Endothelial cell (in vitro differentiated cells): ENCODE measurements around the gene APBB2. TPM values are rescaled to one million over a fixed set of nuclear protein-coding genes. Genes with fewer than 3 reads are reported as not detected.

Experiments
- DNase-seq: peaks from one replicate; pipeline ENCODE4 v3.0.0; 2021; ENCODE audit warnings: low spot score
- H3K27ac Mint-ChIP-seq: one replicate; pipeline ENCODE4 v1.8.0; 2021; ENCODE audit warnings: mixed read lengths, inconsistent platforms; ENCODE audit not compliant: unreplicated experiment
- H3K27me3 Mint-ChIP-seq: one replicate; pipeline ENCODE4 v1.8.0; 2021; ENCODE audit warnings: mild to moderate bottlenecking, moderate library complexity, mixed read lengths, inconsistent platforms; ENCODE audit not compliant: unreplicated experiment
- H3K36me3 Mint-ChIP-seq: one replicate; pipeline ENCODE4 v1.8.0; 2021; ENCODE audit warnings: mild to moderate bottlenecking, low read depth, mixed read lengths, inconsistent platforms; ENCODE audit not compliant: unreplicated experiment
- H3K4me1 Mint-ChIP-seq: one replicate; pipeline ENCODE4 v1.8.0; 2021; ENCODE audit warnings: mild to moderate bottlenecking, mixed read lengths, inconsistent platforms; ENCODE audit not compliant: unreplicated experiment
- H3K4me3 Mint-ChIP-seq: one replicate; pipeline ENCODE4 v1.8.0; 2021; ENCODE audit warnings: mild to moderate bottlenecking, mixed read lengths, inconsistent platforms; ENCODE audit not compliant: unreplicated experiment
- H3K9me3 Mint-ChIP-seq: one replicate; pipeline ENCODE4 v1.8.0; 2021; ENCODE audit warnings: mixed read lengths, inconsistent platforms; ENCODE audit not compliant: unreplicated experiment
- total RNA-seq: library from RNA; stranded (reverse); fragmentation: NEBNext Ultra II Directional; extraction: Animal tissue kit (Norgen Biotek cat#: 25700); gene quantifications from one replicate; pipeline ENCODE4 v1.2.1, GENCODE V29; 2021; ENCODE audit not compliant: unreplicated experiment
- TF ChIP-seq, protein P1 (sequence below): fragments of 200-600 bp; sonication (generic); IDR thresholded peaks from one replicate; pipeline ENCODE4 v1.5.0; 2021; ENCODE audit warnings: antibody characterized with exemption; ENCODE audit not compliant: unreplicated experiment

Gene APBB2
- total RNA-seq, 1 donor from 2014 or later = 103 TPM

DNA sequence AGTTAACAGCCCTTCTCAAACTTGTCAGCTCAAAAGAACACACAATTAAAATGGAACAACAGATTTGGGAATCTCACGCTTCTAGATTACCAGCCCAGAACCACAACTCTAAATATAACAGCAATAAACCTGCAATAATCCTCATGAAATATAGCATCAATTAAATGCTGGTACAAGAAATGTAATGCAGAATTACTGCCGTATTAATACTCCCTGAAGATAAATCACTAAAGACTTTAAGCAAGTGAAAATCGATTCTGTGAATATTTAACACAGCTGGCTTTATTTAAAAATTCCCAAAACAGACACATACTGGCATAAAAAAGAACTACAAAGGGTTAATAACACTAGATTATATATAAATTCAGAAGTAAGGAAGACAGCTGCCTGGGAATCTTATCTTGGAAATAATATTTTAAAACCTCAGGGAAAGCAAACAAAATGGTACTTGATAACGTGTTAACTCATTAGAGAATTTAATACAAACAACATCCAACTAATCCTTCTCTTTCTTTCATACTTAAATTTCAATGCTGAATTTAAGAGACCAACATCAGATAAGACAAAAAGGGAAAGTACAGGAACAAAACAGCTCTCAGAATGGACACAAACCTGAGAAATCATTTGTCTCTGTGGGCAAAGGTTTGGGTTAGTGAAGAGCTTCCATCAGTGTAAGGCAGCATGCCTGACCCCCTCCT, 34.7 kb downstream of the APBB2 start:
- DNase-seq = no peak
- TF ChIP-seq, protein P1, sequence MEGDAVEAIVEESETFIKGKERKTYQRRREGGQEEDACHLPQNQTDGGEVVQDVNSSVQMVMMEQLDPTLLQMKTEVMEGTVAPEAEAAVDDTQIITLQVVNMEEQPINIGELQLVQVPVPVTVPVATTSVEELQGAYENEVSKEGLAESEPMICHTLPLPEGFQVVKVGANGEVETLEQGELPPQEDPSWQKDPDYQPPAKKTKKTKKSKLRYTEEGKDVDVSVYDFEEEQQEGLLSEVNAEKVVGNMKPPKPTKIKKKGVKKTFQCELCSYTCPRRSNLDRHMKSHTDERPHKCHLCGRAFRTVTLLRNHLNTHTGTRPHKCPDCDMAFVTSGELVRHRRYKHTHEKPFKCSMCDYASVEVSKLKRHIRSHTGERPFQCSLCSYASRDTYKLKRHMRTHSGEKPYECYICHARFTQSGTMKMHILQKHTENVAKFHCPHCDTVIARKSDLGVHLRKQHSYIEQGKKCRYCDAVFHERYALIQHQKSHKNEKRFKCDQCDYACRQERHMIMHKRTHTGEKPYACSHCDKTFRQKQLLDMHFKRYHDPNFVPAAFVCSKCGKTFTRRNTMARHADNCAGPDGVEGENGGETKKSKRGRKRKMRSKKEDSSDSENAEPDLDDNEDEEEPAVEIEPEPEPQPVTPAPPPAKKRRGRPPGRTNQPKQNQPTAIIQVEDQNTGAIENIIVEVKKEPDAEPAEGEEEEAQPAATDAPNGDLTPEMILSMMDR = no peak
- Mint-ChIP-seq H3K27me3 (no peaks in the 10 kb centered on the region), H3K9me3 (no peaks in the 10 kb centered on the region), H3K4me1 (peaks cover 23% of the 10 kb centered on the region), H3K27ac (no peak overlapping the region), H3K4me3 (no peak overlapping the region), H3K36me3 (peaks cover 14% of the 10 kb centered on the region)

DNA sequence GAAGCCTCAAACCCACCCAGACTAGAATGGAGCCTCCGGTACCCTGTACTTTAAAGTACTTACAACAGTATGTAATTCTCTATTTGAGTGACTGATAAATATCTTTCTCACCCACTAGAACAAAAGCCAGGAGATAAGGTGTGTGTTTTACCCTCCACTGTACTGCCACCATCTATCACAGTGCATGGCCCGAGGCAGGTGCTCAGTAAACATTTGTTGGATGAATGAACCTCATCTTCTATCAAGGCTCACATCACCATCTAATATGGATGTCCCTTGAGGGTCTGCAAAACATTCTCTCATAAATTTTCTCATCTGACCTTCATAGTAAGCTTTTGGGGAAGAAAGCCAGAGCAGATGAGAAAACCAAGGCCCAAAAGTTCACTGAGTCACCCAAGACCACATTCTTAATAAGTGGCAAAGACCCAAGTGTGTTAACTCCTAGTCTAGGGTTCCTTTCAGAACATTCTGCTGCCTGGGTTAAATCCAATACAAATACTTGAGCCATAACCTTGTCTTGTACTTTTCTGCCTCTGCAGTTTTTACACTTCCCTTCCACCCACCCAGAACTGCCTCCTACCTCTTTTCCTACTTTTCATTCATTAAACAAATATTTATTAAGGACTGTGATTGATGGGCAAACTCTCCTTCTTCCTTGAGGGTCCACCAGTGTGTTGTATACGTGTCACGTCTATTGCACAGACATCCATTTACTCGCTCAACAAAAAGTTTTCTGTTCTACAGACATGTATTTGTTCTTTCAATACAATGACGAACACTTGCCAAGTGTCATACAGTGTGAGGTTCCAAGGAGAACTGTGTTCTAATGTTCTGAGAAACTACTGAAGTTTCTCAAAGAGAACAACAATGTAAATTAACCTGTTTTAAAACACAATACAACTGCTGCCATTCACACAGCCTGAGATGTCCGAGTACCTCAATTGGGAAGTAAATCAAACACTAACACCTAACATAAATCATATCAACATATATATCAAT, 35.7 kb downstream of the APBB2 start:
- peaks cover 20% of the 10 kb centered on the region for H3K4me1 Mint-ChIP-seq
- peaks cover 10% of the 10 kb centered on the region for H3K36me3 Mint-ChIP-seq
- no peaks in the 10 kb centered on the region for H3K27me3 Mint-ChIP-seq
- H3K4me3 Mint-ChIP-seq = no peak overlapping the region
- no peaks in the 10 kb centered on the region for H3K9me3 Mint-ChIP-seq
- DNase-seq = no peak
- H3K27ac Mint-ChIP-seq = no peak overlapping the region
- TF ChIP-seq, protein P1 = no peak

DNA sequence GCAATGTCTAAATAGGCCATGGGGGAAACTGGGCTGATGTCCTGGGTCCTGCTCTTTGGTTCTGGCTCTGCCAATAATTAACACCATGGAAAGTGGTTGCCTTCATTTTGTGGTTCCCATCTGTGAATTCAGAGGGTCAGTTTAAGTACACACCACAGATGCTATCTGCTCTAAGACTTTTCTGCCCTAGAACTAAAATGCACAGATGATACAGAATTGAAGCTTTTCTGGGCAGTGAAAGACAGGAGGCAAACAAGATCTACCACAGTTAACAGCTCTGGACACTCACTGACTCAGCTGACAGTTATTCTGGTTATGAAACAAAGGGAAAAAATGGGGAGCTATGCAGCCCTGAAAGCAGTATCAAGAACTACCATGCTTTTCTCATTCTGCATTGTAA, 37.3 kb downstream of the APBB2 start:
- no peak overlapping the region for H3K27ac Mint-ChIP-seq
- peaks cover 4% of the 10 kb centered on the region for H3K27me3 Mint-ChIP-seq
- DNase-seq = no peak
- H3K4me3 Mint-ChIP-seq = no peak overlapping the region
- no peaks in the 10 kb centered on the region for H3K9me3 Mint-ChIP-seq
- H3K36me3 Mint-ChIP-seq = peaks cover 5% of the 10 kb centered on the region
- peaks cover 22% of the 10 kb centered on the region for H3K4me1 Mint-ChIP-seq
- TF ChIP-seq, protein P1 = no peak

DNA sequence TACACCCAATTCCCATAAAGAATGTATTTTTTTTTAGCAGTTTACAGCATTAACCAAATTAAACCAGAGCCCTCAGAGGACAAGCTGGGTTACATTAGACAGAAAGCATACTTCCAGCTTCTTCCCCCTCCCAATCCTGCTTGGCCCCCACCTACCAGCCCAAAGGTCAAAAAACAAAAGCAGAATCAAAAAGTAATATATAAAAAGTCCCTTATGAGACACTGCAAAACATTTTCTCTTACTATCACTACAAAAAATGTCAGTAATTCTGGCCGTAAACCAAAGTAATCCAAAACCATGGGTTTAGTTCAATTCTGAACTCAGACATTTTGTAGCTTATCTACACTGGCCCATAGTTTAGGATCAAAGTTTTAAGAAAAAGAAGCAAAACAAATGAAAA, 38.0 kb downstream of the APBB2 start:
- H3K27me3 Mint-ChIP-seq = peaks cover 4% of the 10 kb centered on the region
- peaks cover 22% of the 10 kb centered on the region for H3K4me1 Mint-ChIP-seq
- no peak for DNase-seq

More for the DNA sequence above, 38.0 kb downstream of the APBB2 start:
- TF ChIP-seq, protein P1 = no peak
- H3K4me3 Mint-ChIP-seq = no peak overlapping the region
- no peaks in the 10 kb centered on the region for H3K9me3 Mint-ChIP-seq
- no peak overlapping the region for H3K27ac Mint-ChIP-seq
- peaks cover 5% of the 10 kb centered on the region for H3K36me3 Mint-ChIP-seq
